AG04450 (cell line): Measurements from ENCODE around the gene STARD13. TPM values are rescaled to one million over a fixed set of nuclear protein-coding genes. Genes with fewer than 3 reads are reported as not detected.

Source experiments
- CTCF ChIA-PET: fragments of 300-600, 350-600 bp; formaldehyde crosslinking; extraction: SDS; loops from one replicate; lab custom pipeline; 2022; ENCODE audit warnings: antibody characterized with exemption, inconsistent platforms; lab: Charles Lee
- POLR2A ChIA-PET: fragments of 350-600 bp; formaldehyde crosslinking; extraction: SDS; loops from one replicate; lab custom pipeline; 2021; ENCODE audit warnings: antibody characterized with exemption, inconsistent platforms; lab: Yijun Ruan, JAX
- DNase-seq: peaks from one replicate; pipeline ENCODE4 v3.0.0-alpha.2; 2011; ENCODE audit warnings: low read depth, low spot score
- H3K27ac ChIP-seq: one replicate; pipeline ENCODE4 v1.5.1; 2012; ENCODE audit warnings: low read depth, low read length, control low read depth
- H3K27me3 ChIP-seq: one replicate; pipeline ENCODE4 v1.6.0; 2012; ENCODE audit warnings: low read length; ENCODE audit not compliant: control insufficient read depth, insufficient read depth
- H3K4me3 ChIP-seq: 2 replicates; pipeline ENCODE4 v1.5.1; 2011; ENCODE audit warnings: mild to moderate bottlenecking, low read depth, low read length, control low read depth
- H3K9me3 ChIP-seq: 2 replicates; pipeline ENCODE4 v1.5.1; 2012; ENCODE audit warnings: low read length; ENCODE audit not compliant: control insufficient read depth, insufficient read depth
- polyA plus RNA-seq: library from polyadenylated mRNA; depleted of rRNA; stranded (reverse); fragments of >200 nt; gene quantifications from 2 replicates; pipeline ENCODE4 v1.2.3, GENCODE V29; 2011
- TF ChIP-seq, protein P1 (sequence below): IDR thresholded peaks from 2 replicates; pipeline ENCODE4 v1.5.1; 2011; ENCODE audit warnings: low read depth, low read length, control low read depth, inconsistent platforms

Gene STARD13
- polyA plus RNA-seq, 1 experiment = 27.7 TPM

DNA sequence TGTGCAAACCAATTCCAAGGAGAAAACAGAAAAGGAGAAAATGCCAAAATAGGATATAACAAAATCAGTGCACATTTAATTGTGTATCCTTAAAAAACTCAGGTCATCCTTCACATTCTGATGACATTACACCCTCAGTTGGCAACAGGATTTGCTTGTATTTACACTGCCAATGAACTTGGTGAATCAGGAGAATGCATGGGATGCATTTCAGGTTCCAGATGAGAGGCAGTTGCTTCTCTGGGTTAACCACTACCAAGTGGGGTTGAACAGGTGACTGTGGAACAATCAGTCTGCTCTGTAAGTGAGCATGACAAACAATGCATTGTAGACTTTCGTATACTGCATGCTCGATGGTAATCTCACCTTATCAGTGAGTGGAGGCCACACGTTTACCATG is 79.1 kb downstream of the STARD13 start:
- TF ChIP-seq, protein P1, sequence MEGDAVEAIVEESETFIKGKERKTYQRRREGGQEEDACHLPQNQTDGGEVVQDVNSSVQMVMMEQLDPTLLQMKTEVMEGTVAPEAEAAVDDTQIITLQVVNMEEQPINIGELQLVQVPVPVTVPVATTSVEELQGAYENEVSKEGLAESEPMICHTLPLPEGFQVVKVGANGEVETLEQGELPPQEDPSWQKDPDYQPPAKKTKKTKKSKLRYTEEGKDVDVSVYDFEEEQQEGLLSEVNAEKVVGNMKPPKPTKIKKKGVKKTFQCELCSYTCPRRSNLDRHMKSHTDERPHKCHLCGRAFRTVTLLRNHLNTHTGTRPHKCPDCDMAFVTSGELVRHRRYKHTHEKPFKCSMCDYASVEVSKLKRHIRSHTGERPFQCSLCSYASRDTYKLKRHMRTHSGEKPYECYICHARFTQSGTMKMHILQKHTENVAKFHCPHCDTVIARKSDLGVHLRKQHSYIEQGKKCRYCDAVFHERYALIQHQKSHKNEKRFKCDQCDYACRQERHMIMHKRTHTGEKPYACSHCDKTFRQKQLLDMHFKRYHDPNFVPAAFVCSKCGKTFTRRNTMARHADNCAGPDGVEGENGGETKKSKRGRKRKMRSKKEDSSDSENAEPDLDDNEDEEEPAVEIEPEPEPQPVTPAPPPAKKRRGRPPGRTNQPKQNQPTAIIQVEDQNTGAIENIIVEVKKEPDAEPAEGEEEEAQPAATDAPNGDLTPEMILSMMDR = no peak
- Histone ChIP-seq H3K4me3 (no peak overlapping the region), H3K27me3 (no peaks in the 10 kb centered on the region), H3K9me3 (no peaks in the 10 kb centered on the region), H3K27ac (no peak overlapping the region)
- no peak for DNase-seq
- ChIA-PET CTCF (interaction anchor here (1.0 kb wide), 1 partner anchor 336 kb away, joined by 3 read pairs; no protein-coding TSS in a partner anchor), POLR2A (interaction anchor here (1.1 kb wide), 1 partner anchor 336 kb away, joined by 5 read pairs; no protein-coding TSS in a partner anchor)

DNA sequence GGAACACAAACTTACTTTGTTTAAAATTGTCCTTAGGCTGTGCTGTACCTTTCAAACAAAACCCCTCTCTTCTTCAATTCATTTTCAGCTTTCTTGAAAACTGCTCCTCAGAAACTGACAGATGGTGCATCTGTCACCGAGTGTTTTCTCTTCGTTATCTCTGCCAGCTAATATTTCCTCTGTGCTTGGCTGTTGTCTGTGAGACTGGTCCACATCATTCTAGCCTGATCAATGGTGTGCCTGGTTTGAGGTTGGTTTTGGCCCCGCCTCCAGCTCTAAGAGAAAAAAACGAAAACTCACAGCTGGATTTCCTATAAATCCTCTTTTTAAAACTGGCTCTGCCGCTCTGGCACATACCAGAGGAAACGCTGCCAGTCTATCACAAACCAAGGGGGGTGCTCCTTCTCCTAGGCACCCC is 79.7 kb downstream of the STARD13 start:
- no peak for DNase-seq
- CTCF ChIA-PET = interaction anchor here (0.8 kb wide), 1 partner anchor 80 kb away, joined by 3 read pairs; the partner anchor contains the start of gene STARD13
- POLR2A ChIA-PET = interaction anchor here (0.6 to 1.1 kb wide), 3 partner anchors 15 to 337 kb away, joined by 3 to 5 read pairs (median 3); no protein-coding TSS in a partner anchor
- peak overlapping the region; percentile 3 for H3K4me3 ChIP-seq
- TF ChIP-seq, protein P1 = no peak
- no peaks in the 10 kb centered on the region for H3K27me3 ChIP-seq
- peak overlapping the region; percentile 54 for H3K27ac ChIP-seq
- H3K9me3 ChIP-seq = no peaks in the 10 kb centered on the region

DNA sequence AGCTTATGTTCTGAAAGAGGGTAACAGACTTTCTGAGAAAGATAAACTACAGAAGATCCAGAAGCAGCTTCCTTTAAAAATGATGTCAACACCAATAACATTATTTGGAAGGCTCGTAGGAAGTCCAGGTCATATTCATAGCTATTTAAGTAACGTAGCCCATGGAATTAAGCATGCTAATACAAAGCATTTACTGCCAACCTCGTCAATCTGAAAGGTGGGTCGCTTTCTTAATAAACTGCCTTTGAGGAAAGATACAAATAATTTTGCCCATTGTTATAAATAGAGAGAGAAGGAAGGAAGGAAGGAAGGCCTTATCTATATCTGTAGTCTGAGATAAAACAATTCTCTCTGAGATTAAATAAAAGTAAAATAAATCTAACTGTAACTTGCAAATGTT is 80.3 kb downstream of the STARD13 start:
- CTCF ChIA-PET = interaction anchor here (0.8 to 1.5 kb wide), 2 partner anchors 80 to 338 kb away, joined by 3 to 8 read pairs; partner anchors contain the start of gene STARD13
- no peaks in the 10 kb centered on the region for H3K9me3 ChIP-seq
- POLR2A ChIA-PET = interaction anchor here (1.1 kb wide), 1 partner anchor 338 kb away, joined by 5 read pairs; no protein-coding TSS in a partner anchor
- H3K27me3 ChIP-seq = no peaks in the 10 kb centered on the region
- TF ChIP-seq, protein P1 = no peak
- peak overlapping the region; percentile 17; the same call in 1 of the 2 replicates for H3K4me3 ChIP-seq
- no peak for DNase-seq
- H3K27ac ChIP-seq = peak overlapping the region; percentile 42

DNA sequence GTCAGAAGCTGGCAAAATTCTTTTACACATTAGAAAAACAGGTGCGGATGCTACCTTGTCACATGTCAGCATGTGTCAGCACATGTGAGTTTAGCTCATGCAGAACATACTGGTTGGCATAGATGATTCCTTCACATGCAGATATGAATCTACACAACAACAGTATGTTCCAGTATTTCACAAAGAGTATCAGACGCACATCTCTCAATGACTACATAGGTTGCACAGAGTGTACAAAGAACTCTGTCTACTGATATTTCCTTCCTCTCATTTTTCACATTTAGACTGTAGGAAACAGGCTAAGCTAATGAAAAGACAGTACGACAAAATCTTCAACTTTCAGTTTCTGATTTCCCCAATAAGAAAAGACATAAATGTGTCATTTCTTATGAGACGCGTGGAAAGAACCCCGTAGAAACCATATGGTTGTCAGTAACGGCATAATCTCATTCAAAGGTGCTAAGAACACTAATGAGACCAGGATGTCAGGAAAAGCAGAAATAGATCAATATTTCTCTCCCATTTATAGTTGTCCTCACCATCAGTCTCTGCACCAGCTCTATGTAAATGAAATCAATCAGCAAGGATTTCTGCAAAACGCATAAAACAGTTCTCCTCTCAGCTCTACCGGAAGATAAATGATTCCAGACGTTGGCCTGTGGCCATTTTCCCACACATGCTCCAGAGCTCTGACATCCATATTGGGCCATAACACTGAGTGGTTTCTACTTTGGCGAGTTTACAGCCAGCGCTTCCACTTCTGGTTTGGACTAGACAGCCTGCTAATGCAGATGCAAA is 81.2 kb downstream of the STARD13 start:
- CTCF ChIA-PET = interaction anchor here (1.5 to 1.8 kb wide), 2 partner anchors 339 to 520 kb away, joined by 4 to 8 read pairs; no protein-coding TSS in a partner anchor
- Histone ChIP-seq H3K27me3 (no peaks in the 10 kb centered on the region), H3K4me3 (peak overlapping the region; percentile 38), H3K9me3 (no peaks in the 10 kb centered on the region), H3K27ac (peak overlapping the region; percentile 42)
- TF ChIP-seq, protein P1 = no peak
- no peak for DNase-seq
- POLR2A ChIA-PET = interaction anchor here (1.3 kb wide), 1 partner anchor 439 kb away, joined by 3 read pairs; no protein-coding TSS in a partner anchor
